ENCODE results near the gene IKBKE.

IKBKE gene

DNA sequence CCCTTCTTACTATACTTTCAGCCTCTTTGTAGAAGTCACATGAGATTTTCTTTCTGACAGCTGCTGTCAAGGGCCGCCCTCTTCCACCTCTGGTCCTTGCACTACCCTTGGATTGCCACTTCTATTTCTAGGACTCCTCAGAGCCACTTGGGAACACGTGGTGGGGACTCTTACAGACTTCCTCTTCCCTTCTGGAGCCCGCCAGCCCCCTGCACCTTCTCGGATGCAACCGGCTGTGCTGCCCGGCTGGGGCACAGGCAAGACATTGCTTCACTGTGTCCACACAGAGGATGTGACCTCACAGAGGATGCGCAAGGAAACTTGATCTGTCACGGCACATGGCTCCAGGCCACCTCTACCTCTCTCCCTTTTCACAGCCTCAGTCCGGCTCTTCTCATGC is 2.4 kb upstream of the IKBKE start:
- peaks cover 23% of the 10 kb centered on the region for H3K79me2 ChIP-seq (ENCODE audit: insufficient read depth, low read length)
- no peak overlapping the region for H3K9ac ChIP-seq (ENCODE audit: low read depth, low read length, poor library complexity, severe bottlenecking)
- no peak overlapping the region for H3K4me3 ChIP-seq (ENCODE audit: low read length, poor library complexity, severe bottlenecking)
- peaks cover 60% of the 10 kb centered on the region for H3K4me1 ChIP-seq (ENCODE audit: insufficient read depth, low read length, poor library complexity, severe bottlenecking)
- no peak overlapping the region for H3K4me2 ChIP-seq (ENCODE audit: low read depth, low read length, poor library complexity, severe bottlenecking)
- TF ChIP-seq, protein P1, sequence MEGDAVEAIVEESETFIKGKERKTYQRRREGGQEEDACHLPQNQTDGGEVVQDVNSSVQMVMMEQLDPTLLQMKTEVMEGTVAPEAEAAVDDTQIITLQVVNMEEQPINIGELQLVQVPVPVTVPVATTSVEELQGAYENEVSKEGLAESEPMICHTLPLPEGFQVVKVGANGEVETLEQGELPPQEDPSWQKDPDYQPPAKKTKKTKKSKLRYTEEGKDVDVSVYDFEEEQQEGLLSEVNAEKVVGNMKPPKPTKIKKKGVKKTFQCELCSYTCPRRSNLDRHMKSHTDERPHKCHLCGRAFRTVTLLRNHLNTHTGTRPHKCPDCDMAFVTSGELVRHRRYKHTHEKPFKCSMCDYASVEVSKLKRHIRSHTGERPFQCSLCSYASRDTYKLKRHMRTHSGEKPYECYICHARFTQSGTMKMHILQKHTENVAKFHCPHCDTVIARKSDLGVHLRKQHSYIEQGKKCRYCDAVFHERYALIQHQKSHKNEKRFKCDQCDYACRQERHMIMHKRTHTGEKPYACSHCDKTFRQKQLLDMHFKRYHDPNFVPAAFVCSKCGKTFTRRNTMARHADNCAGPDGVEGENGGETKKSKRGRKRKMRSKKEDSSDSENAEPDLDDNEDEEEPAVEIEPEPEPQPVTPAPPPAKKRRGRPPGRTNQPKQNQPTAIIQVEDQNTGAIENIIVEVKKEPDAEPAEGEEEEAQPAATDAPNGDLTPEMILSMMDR (conservative IDR thresholded peaks at IDR 0.05; ENCODE audit: low read length): no peak
- TF ChIP-seq EZH2phosphoT487 (IDR thresholded peaks at IDR 0.05; ENCODE audit: borderline replicate concordance): no peak
- H4K20me1 ChIP-seq (ENCODE audit: insufficient read depth, low read length, poor library complexity, severe bottlenecking): peaks cover 13% of the 10 kb centered on the region
- no peaks in the 10 kb centered on the region for H3K27me3 ChIP-seq (ENCODE audit: insufficient read depth, low read length, poor library complexity, severe bottlenecking)
- H3F3A ChIP-seq (ENCODE audit: low read depth): no peaks in the 10 kb centered on the region
- no peaks in the 10 kb centered on the region for H3K9me3 ChIP-seq (ENCODE audit: insufficient read depth, low read depth, low read length)
- H3K9me2 ChIP-seq (replicated peaks; ENCODE audit: low read depth, low read length): no peaks in the 10 kb centered on the region
- H2AFZ ChIP-seq (ENCODE audit: low read length): no peak overlapping the region
- no peaks in the 10 kb centered on the region for H3K36me3 ChIP-seq (ENCODE audit: insufficient read depth, low read length)

GRCh38 chr1:206468571-206468970 is 1.7 kb upstream of the IKBKE start:
- H3K79me2 ChIP-seq (ENCODE audit: insufficient read depth, low read length): peaks cover 30% of the 10 kb centered on the region
- H3K4me1 ChIP-seq (ENCODE audit: insufficient read depth, low read length, poor library complexity, severe bottlenecking): peaks cover 65% of the 10 kb centered on the region
- H3K27me3 ChIP-seq (ENCODE audit: insufficient read depth, low read length, poor library complexity, severe bottlenecking): no peaks in the 10 kb centered on the region
- TF ChIP-seq, protein P1 (conservative IDR thresholded peaks at IDR 0.05; ENCODE audit: low read length): no peak; the same call in 1 of the 2 replicates
- TF ChIP-seq EZH2phosphoT487 (IDR thresholded peaks at IDR 0.05; ENCODE audit: borderline replicate concordance): no peak
- H3K36me3 ChIP-seq (ENCODE audit: insufficient read depth, low read length): no peaks in the 10 kb centered on the region; the same call in 1 of the 2 replicates
- H3K4me2 ChIP-seq (ENCODE audit: low read depth, low read length, poor library complexity, severe bottlenecking): no peak overlapping the region
- no peak overlapping the region for H2AFZ ChIP-seq (ENCODE audit: low read length)
- no peaks in the 10 kb centered on the region for H3K9me3 ChIP-seq (ENCODE audit: insufficient read depth, low read depth, low read length)
- H3K9me2 ChIP-seq (replicated peaks; ENCODE audit: low read depth, low read length): no peaks in the 10 kb centered on the region
- H4K20me1 ChIP-seq (ENCODE audit: insufficient read depth, low read length, poor library complexity, severe bottlenecking): peaks cover 16% of the 10 kb centered on the region
- H3K4me3 ChIP-seq (ENCODE audit: low read length, poor library complexity, severe bottlenecking): no peak overlapping the region
- H3K9ac ChIP-seq (ENCODE audit: low read depth, low read length, poor library complexity, severe bottlenecking): no peak overlapping the region
- H3F3A ChIP-seq (ENCODE audit: low read depth): no peaks in the 10 kb centered on the region

DNA sequence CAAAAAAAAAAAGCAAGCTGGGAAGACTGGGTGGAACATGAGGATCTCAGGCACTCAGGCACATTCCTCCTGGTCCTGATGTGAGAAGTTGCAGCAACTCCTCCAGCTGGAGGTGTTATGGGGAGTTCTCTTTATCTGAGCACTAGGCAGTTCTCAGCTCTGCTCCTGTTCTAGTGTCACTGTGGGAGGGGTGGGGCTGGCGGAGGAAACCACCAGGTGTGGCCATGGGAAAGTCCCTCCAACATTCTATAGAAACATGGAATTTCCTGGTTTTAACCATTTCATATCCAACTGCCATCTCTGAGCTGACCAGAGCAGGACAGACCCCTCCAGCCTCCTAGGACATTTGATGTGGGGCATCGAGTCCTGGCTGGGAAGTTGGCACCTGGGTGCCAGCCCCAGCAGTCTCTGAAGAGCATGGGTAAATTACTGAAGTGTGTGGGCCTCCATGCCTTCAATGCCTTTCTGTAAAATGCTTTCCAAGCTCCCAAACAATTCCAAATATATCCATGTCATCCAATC is 804 bp upstream of the IKBKE start:
- peak overlapping the region; percentile 84 for H3K9ac ChIP-seq (ENCODE audit: low read depth, low read length, poor library complexity, severe bottlenecking)
- no peaks in the 10 kb centered on the region for H3K27me3 ChIP-seq (ENCODE audit: insufficient read depth, low read length, poor library complexity, severe bottlenecking)
- peaks cover 6% of the 10 kb centered on the region; the same call in 1 of the 2 replicates for H3K36me3 ChIP-seq (ENCODE audit: insufficient read depth, low read length)
- H3K4me3 ChIP-seq (ENCODE audit: low read length, poor library complexity, severe bottlenecking): peak overlapping the region; percentile 89
- H3K9me3 ChIP-seq (ENCODE audit: insufficient read depth, low read depth, low read length): no peaks in the 10 kb centered on the region
- peak overlapping the region; percentile 91 for H2AFZ ChIP-seq (ENCODE audit: low read length)
- peaks cover 65% of the 10 kb centered on the region for H3K4me1 ChIP-seq (ENCODE audit: insufficient read depth, low read length, poor library complexity, severe bottlenecking)
- H3K79me2 ChIP-seq (ENCODE audit: insufficient read depth, low read length): peaks cover 33% of the 10 kb centered on the region
- H3K9me2 ChIP-seq (replicated peaks; ENCODE audit: low read depth, low read length): no peaks in the 10 kb centered on the region
- TF ChIP-seq EZH2phosphoT487 (IDR thresholded peaks at IDR 0.05; ENCODE audit: borderline replicate concordance): no peak
- TF ChIP-seq, protein P1 (conservative IDR thresholded peaks at IDR 0.05; ENCODE audit: low read length): no peak
- H4K20me1 ChIP-seq (ENCODE audit: insufficient read depth, low read length, poor library complexity, severe bottlenecking): peaks cover 16% of the 10 kb centered on the region
- no peaks in the 10 kb centered on the region for H3F3A ChIP-seq (ENCODE audit: low read depth)
- H3K4me2 ChIP-seq (ENCODE audit: low read depth, low read length, poor library complexity, severe bottlenecking): peak overlapping the region; percentile 94
